Measurements from ENCODE around the gene C10orf90.

Gene C10orf90

DNA sequence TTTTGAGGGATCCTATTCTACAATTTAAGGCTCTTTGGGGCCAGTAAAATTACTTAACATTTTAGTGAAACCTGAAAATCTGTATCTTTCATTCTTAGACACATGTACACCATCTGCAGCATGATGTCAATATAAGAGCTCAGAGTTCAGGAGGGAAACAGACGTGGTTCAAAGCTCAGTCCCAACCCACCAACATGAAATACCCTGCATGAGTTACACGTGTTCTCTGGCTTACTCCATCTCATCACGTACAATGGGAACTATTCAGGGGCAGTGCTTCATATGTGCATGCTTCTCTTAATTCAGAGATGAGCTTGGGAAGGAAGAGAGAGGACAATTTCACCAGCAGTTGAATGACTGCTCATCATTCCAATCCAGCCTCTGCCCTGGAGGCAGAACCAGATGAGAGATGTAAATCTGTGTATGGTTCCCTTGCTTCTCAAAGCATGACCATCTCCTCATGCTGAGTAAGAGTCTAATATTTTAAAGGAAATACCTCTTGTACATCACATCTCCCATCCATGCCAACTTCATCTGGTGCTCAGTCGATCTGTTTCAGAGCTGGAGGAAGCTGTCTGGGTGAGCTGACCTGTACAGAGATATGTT is 253.2 kb downstream of the C10orf90 start:
- ATAC-seq, result no peak
- TF ChIP-seq TOX (CRISPR knock-in tag; IDR thresholded peaks at IDR 0.05; ENCODE audit: borderline replicate concordance) (no peak), BACH2 (CRISPR knock-in tag; IDR thresholded peaks at IDR 0.05; ENCODE audit: borderline replicate concordance) (no peak), OSR1 (CRISPR knock-in tag; IDR thresholded peaks at IDR 0.05) (no peak), GLIS3 (CRISPR knock-in tag; IDR thresholded peaks at IDR 0.05) (no peak)
- TF ChIP-seq, protein P1, sequence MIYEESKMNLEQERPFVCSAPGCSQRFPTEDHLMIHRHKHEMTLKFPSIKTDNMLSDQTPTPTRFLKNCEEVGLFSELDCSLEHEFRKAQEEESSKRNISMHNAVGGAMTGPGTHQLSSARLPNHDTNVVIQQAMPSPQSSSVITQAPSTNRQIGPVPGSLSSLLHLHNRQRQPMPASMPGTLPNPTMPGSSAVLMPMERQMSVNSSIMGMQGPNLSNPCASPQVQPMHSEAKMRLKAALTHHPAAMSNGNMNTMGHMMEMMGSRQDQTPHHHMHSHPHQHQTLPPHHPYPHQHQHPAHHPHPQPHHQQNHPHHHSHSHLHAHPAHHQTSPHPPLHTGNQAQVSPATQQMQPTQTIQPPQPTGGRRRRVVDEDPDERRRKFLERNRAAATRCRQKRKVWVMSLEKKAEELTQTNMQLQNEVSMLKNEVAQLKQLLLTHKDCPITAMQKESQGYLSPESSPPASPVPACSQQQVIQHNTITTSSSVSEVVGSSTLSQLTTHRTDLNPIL (CRISPR knock-in tag; IDR thresholded peaks at IDR 0.05; ENCODE audit: low read depth), result no peak

DNA sequence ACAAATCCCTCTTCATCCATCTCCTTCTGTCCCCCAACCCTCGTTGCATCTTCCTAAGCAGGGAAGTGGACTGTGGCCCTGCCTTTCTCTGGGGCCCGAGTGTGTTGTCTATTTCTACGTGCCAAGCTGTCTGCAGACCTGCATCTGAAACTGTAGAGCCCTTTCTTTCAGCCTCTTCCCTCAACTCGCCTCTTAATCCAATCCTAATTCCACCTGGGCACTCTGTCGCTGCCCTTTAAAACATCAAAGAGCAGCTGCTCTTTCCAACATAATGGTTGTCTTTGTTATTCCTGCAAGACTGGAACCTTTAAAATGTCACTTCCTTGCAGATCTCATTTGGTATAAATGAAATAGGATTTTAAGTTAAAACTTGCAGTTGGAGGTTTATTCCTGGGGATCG is 260.7 kb downstream of the C10orf90 start:
- TF ChIP-seq, protein P2, sequence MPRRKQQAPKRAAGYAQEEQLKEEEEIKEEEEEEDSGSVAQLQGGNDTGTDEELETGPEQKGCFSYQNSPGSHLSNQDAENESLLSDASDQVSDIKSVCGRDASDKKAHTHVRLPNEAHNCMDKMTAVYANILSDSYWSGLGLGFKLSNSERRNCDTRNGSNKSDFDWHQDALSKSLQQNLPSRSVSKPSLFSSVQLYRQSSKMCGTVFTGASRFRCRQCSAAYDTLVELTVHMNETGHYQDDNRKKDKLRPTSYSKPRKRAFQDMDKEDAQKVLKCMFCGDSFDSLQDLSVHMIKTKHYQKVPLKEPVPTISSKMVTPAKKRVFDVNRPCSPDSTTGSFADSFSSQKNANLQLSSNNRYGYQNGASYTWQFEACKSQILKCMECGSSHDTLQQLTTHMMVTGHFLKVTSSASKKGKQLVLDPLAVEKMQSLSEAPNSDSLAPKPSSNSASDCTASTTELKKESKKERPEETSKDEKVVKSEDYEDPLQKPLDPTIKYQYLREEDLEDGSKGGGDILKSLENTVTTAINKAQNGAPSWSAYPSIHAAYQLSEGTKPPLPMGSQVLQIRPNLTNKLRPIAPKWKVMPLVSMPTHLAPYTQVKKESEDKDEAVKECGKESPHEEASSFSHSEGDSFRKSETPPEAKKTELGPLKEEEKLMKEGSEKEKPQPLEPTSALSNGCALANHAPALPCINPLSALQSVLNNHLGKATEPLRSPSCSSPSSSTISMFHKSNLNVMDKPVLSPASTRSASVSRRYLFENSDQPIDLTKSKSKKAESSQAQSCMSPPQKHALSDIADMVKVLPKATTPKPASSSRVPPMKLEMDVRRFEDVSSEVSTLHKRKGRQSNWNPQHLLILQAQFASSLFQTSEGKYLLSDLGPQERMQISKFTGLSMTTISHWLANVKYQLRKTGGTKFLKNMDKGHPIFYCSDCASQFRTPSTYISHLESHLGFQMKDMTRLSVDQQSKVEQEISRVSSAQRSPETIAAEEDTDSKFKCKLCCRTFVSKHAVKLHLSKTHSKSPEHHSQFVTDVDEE (CRISPR knock-in tag; IDR thresholded peaks at IDR 0.05), result no peak
- TF ChIP-seq ZNF8 (CRISPR knock-in tag; IDR thresholded peaks at IDR 0.05), result no peak
- no peak for TF ChIP-seq GLIS3 (CRISPR knock-in tag; IDR thresholded peaks at IDR 0.05)
- no peak for TF ChIP-seq ZNF70 (CRISPR knock-in tag; IDR thresholded peaks at IDR 0.05)
- TF ChIP-seq ZFP3 (CRISPR knock-in tag; IDR thresholded peaks at IDR 0.05), result no peak
- no peak for ATAC-seq

DNA sequence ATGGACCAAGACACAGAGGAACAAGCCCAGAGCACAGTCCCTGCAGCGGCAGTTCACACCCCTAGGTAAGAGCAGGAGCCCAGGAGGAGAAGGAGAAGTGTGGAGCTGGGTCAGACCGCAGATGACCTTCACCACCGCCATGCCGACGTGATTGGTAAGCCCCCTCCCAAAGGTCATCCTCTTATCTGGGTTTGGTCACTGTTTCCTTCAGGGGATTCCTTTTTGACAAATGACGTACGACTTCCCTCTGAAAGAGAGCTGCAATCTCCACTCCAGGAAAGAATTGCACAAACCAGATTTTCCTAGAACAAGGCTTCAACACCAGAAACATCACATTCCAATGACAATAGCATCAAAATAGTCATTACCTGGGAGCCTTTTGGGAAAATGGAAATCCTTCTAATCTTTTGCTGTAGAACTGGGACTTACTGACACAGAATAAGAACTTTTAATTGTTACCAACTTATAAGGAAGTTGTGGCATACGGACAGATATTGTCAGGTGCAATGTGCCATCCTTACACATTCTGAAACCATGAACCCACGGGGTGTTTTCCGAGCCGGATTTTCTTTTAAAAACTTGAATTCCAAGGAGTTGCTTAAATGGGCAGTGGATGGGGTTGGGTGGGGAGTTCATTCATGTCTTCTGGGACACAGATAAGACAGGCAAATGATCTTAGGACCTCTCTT is 261.4 kb downstream of the C10orf90 start:
- ATAC-seq, result no peak
- TF ChIP-seq SNAI2 (CRISPR knock-in tag; IDR thresholded peaks at IDR 0.05), result no peak
- no peak for TF ChIP-seq ZC3H10 (CRISPR knock-in tag; IDR thresholded peaks at IDR 0.05)
- no peak for TF ChIP-seq BACH2 (CRISPR knock-in tag; IDR thresholded peaks at IDR 0.05; ENCODE audit: borderline replicate concordance)
- no peak for TF ChIP-seq ARNTL (CRISPR knock-in tag; IDR thresholded peaks at IDR 0.05; ENCODE audit: borderline replicate concordance, low read depth)
- no peak for TF ChIP-seq ZNF70 (CRISPR knock-in tag; IDR thresholded peaks at IDR 0.05)
- no peak for TF ChIP-seq CSDC2 (CRISPR knock-in tag; IDR thresholded peaks at IDR 0.05)
- TF ChIP-seq OSR1 (CRISPR knock-in tag; IDR thresholded peaks at IDR 0.05), result no peak
- no peak for TF ChIP-seq ISL1 (CRISPR knock-in tag; IDR thresholded peaks at IDR 0.05)

DNA sequence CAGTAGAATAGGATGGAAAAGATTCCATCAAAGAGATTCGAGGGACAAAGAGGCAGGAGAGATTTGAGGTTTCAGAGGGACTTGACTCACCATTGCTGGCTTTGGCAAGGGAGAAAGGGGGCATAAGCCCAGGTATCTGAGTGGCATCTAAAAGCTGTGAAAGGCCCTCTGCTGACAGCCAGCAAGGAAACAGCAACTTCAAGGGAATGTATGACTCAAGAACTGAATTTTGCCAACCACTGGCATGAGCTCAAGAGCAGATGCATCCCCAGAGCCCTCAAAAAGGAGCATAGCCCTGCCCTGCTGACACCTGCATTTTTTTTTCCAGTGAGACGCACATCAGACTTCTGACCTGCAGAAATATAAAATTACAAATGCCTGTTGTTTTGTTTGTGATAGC is 262.7 kb downstream of the C10orf90 start:
- TF ChIP-seq TCF4 (CRISPR knock-in tag; IDR thresholded peaks at IDR 0.05; ENCODE audit: borderline replicate concordance) (no peak), BACH2 (CRISPR knock-in tag; IDR thresholded peaks at IDR 0.05; ENCODE audit: borderline replicate concordance) (no peak), ARNTL (CRISPR knock-in tag; IDR thresholded peaks at IDR 0.05; ENCODE audit: borderline replicate concordance, low read depth) (no peak), ZC3H10 (CRISPR knock-in tag; IDR thresholded peaks at IDR 0.05) (no peak), ZNF565 (CRISPR knock-in tag; conservative IDR thresholded peaks at IDR 0.05; ENCODE audit: low read depth) (no peak), ZFP3 (CRISPR knock-in tag; IDR thresholded peaks at IDR 0.05) (no peak), RARB (CRISPR knock-in tag; IDR thresholded peaks at IDR 0.05) (no peak), ZNF70 (CRISPR knock-in tag; IDR thresholded peaks at IDR 0.05) (no peak), ZFP30 (CRISPR knock-in tag; IDR thresholded peaks at IDR 0.05) (no peak), ZNF8 (CRISPR knock-in tag; IDR thresholded peaks at IDR 0.05) (no peak), GLIS3 (CRISPR knock-in tag; IDR thresholded peaks at IDR 0.05) (no peak), ESRRG (CRISPR knock-in tag; IDR thresholded peaks at IDR 0.05) (no peak), CSDC2 (CRISPR knock-in tag; IDR thresholded peaks at IDR 0.05) (no peak), PPARA (CRISPR knock-in tag; IDR thresholded peaks at IDR 0.05; ENCODE audit: borderline replicate concordance) (no peak), ISL1 (CRISPR knock-in tag; IDR thresholded peaks at IDR 0.05) (no peak), SNAI2 (CRISPR knock-in tag; IDR thresholded peaks at IDR 0.05) (no peak)
- TF ChIP-seq, protein P3, sequence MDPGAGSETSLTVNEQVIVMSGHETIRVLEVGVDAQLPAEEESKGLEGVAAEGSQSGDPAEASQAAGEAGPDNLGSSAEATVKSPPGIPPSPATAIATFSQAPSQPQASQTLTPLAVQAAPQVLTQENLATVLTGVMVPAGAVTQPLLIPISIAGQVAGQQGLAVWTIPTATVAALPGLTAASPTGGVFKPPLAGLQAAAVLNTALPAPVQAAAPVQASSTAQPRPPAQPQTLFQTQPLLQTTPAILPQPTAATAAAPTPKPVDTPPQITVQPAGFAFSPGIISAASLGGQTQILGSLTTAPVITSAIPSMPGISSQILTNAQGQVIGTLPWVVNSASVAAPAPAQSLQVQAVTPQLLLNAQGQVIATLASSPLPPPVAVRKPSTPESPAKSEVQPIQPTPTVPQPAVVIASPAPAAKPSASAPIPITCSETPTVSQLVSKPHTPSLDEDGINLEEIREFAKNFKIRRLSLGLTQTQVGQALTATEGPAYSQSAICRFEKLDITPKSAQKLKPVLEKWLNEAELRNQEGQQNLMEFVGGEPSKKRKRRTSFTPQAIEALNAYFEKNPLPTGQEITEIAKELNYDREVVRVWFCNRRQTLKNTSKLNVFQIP (CRISPR knock-in tag; IDR thresholded peaks at IDR 0.05; ENCODE audit: borderline replicate concordance, low read depth), result no peak
- TF ChIP-seq, protein P1 (CRISPR knock-in tag; IDR thresholded peaks at IDR 0.05; ENCODE audit: low read depth), result no peak
- TF ChIP-seq, protein P4, sequence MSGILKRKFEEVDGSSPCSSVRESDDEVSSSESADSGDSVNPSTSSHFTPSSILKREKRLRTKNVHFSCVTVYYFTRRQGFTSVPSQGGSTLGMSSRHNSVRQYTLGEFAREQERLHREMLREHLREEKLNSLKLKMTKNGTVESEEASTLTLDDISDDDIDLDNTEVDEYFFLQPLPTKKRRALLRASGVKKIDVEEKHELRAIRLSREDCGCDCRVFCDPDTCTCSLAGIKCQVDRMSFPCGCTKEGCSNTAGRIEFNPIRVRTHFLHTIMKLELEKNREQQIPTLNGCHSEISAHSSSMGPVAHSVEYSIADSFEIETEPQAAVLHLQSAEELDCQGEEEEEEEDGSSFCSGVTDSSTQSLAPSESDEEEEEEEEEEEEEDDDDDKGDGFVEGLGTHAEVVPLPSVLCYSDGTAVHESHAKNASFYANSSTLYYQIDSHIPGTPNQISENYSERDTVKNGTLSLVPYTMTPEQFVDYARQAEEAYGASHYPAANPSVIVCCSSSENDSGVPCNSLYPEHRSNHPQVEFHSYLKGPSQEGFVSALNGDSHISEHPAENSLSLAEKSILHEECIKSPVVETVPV (CRISPR knock-in tag; IDR thresholded peaks at IDR 0.05), result no peak
- peak; percentile 63; the same call in 2 of the 3 replicates for ATAC-seq
